Caco-2 (cell line): ENCODE data around the gene LBHD2. TPM values are rescaled to one million over a fixed set of nuclear protein-coding genes. Genes with fewer than 3 reads are reported as not detected.
"Not testable (repeated sequence)": the region's sequence is repeated elsewhere in the genome, so short reads cannot be mapped to it uniquely, and the experiment has no call there.

Experiments used
- BruUV-seq: library from RNA; stranded (reverse); fragments of 400-500 nt; replicated peaks from 2 replicates; lab custom pipeline; 2021; lab: Mats Ljungman, UMichigan
- CTCF ChIA-PET: fragments of 300-600 bp; sonication (Branson Sonifier 250); formaldehyde crosslinking; loops from one replicate; lab custom pipeline; 2022; ENCODE audit warnings: antibody characterized with exemption; lab: Charles Lee
- POLR2A ChIA-PET: fragments of 300-600 bp; sonication (Branson Sonifier 250); formaldehyde crosslinking; loops from one replicate; lab custom pipeline; 2022; ENCODE audit warnings: antibody characterized with exemption; lab: Charles Lee
- DNase-seq, 2 experiments: peaks; one replicate each; pipeline versions ENCODE4 v3.0.0 to v3.0.0-alpha.2; 2020 to 2022
- H3K27me3 ChIP-seq: replicated peaks from 2 replicates; pipeline ENCODE4 v1.6.0; 2011; ENCODE audit warnings: low read length; ENCODE audit not compliant: control insufficient read depth, insufficient read depth
- H3K36me3 ChIP-seq: 2 replicates; pipeline ENCODE4 v1.5.1; 2011; ENCODE audit warnings: low read length; ENCODE audit not compliant: control insufficient read depth, insufficient read depth
- H3K4me1 ChIP-seq: fragments of 250-450 bp; sonication (Bioruptor Pico); 2 replicates; pipeline ENCODE4 v1.5.1; 2020; ENCODE audit warnings: mild to moderate bottlenecking
- H3K4me3 ChIP-seq: 2 replicates; pipeline ENCODE4 v1.5.1; 2011; ENCODE audit warnings: low read depth, mild to moderate bottlenecking, control low read depth, low read length
- H3K9me3 ChIP-seq: fragments of 250-450 bp; sonication (Bioruptor Pico); 2 replicates; pipeline ENCODE4 v1.5.1; 2020; ENCODE audit warnings: mild to moderate bottlenecking, moderate library complexity
- H3K27ac Mint-ChIP-seq: one replicate; pipeline ENCODE4 v1.8.0; 2022; ENCODE audit warnings: mixed read lengths; ENCODE audit not compliant: unreplicated experiment
- H3K27me3 Mint-ChIP-seq: one replicate; pipeline ENCODE4 v1.8.0; 2022; ENCODE audit warnings: mixed read lengths; ENCODE audit not compliant: insufficient read depth, unreplicated experiment
- H3K36me3 Mint-ChIP-seq: one replicate; pipeline ENCODE4 v1.8.0; 2022; ENCODE audit warnings: mild to moderate bottlenecking, mixed read lengths; ENCODE audit not compliant: insufficient read depth, unreplicated experiment
- H3K4me1 Mint-ChIP-seq: one replicate; pipeline ENCODE4 v1.8.0; 2022; ENCODE audit warnings: low read depth, mixed read lengths; ENCODE audit not compliant: unreplicated experiment
- H3K4me3 Mint-ChIP-seq: one replicate; pipeline ENCODE4 v1.8.0; 2022; ENCODE audit warnings: mild to moderate bottlenecking, moderate library complexity, mixed read lengths; ENCODE audit not compliant: unreplicated experiment
- H3K9me3 Mint-ChIP-seq: one replicate; pipeline ENCODE4 v1.8.0; 2022; ENCODE audit warnings: mixed read lengths; ENCODE audit not compliant: unreplicated experiment
- CTCF ChIP-seq, 2 experiments: fragments of 200-600 bp in 1 of 2; IDR thresholded peaks; 1 replicate in 1 of 2; 2 replicates in 1 of 2; pipeline versions ENCODE4 v1.5.1 to v1.8.0; 2011 to 2022; ENCODE audit warnings: antibody characterized with exemption in 1 of 2, control low read depth in 1 of 2, inconsistent platforms in 1 of 2, low read depth in 1 of 2, low read length in 1 of 2, mild to moderate bottlenecking in 1 of 2, moderate library complexity in 1 of 2; ENCODE audit not compliant: insufficient read depth in 1 of 2, severe bottlenecking in 1 of 2, unreplicated experiment in 1 of 2
- intact Hi-C: fragments of 100-400 bp; cut with micrococcal nuclease; formaldehyde crosslinking; loops from one replicate; pipeline ENCODE4 v1.10.0; 2022; ENCODE audit not compliant: unreplicated experiment
- total RNA-seq: library from RNA; stranded (reverse); gene quantifications from 2 replicates; pipeline ENCODE4 v1.2.3, GENCODE V29; 2022

LBHD2 gene
- total RNA-seq, 1 experiment from 2014 or later: not detected

GRCh38 chr14:103113303-103113702 is 29.3 kb downstream of the LBHD2 start:
- CTCF ChIA-PET: no interaction called here
- H3K4me3 ChIP-seq: no peak overlapping the region
- no peak overlapping the region for H3K4me3 Mint-ChIP-seq
- intact Hi-C loops: no loop called here
- H3K36me3 Mint-ChIP-seq: peaks cover 11% of the 10 kb centered on the region
- H3K27me3 ChIP-seq: no peaks in the 10 kb centered on the region
- H3K36me3 ChIP-seq: no peaks in the 10 kb centered on the region
- H3K4me1 Mint-ChIP-seq: peaks cover 9% of the 10 kb centered on the region
- H3K9me3 ChIP-seq: peaks cover 5% of the 10 kb centered on the region; the same call in 1 of the 2 replicates
- POLR2A ChIA-PET: no interaction called here
- no peaks in the 10 kb centered on the region for H3K27me3 Mint-ChIP-seq
- no peak for DNase-seq
- no TSS peak for BruUV-seq
- peaks cover 39% of the 10 kb centered on the region for H3K4me1 ChIP-seq
- H3K27ac Mint-ChIP-seq: no peak overlapping the region
- H3K9me3 Mint-ChIP-seq: no peaks in the 10 kb centered on the region
- TF ChIP-seq CTCF (IDR thresholded peaks at IDR 0.05; ENCODE audit: insufficient read depth in 1 of 2, low read depth in 1 of 2, low read length in 1 of 2, severe bottlenecking in 1 of 2, unreplicated experiment in 1 of 2): no peak

- ChIA-PET CTCF (no interaction called here), POLR2A (no interaction called here)
- H3K4me1 Mint-ChIP-seq: peaks cover 9% of the 10 kb centered on the region
- TF ChIP-seq CTCF (IDR thresholded peaks at IDR 0.05; ENCODE audit: insufficient read depth in 1 of 2, low read depth in 1 of 2, low read length in 1 of 2, severe bottlenecking in 1 of 2, unreplicated experiment in 1 of 2): no peak
- no TSS peak for BruUV-seq
- intact Hi-C loops: no loop called here
- H3K27ac Mint-ChIP-seq: no peak overlapping the region
- Histone ChIP-seq H3K36me3 (no peaks in the 10 kb centered on the region), H3K27me3 (no peaks in the 10 kb centered on the region), H3K9me3 (peaks cover 5% of the 10 kb centered on the region; the same call in 1 of the 2 replicates), H3K4me3 (no peak overlapping the region), H3K4me1 (peaks cover 39% of the 10 kb centered on the region)
- H3K4me3 Mint-ChIP-seq: no peak overlapping the region
- H3K9me3 Mint-ChIP-seq: no peaks in the 10 kb centered on the region
- no peaks in the 10 kb centered on the region for H3K27me3 Mint-ChIP-seq
- no peak for DNase-seq
- peaks cover 11% of the 10 kb centered on the region for H3K36me3 Mint-ChIP-seq
These were observed 29.8 kb downstream of the LBHD2 start for GRCh38 chr14:103113774-103114173.

- H3K4me3 ChIP-seq, H3K9me3 ChIP-seq, H3K4me3 Mint-ChIP-seq, H3K9me3 Mint-ChIP-seq, H3K27me3 Mint-ChIP-seq, H3K27ac Mint-ChIP-seq, BruUV-seq, H3K27me3 ChIP-seq, DNase-seq, H3K36me3 ChIP-seq, H3K4me1 Mint-ChIP-seq, intact Hi-C loops: not testable (repeated sequence)
- ChIA-PET CTCF (interaction anchor here (1.2 kb wide), 1 partner anchor 10 kb away, joined by 7 read pairs; no protein-coding TSS in a partner anchor), POLR2A (interaction anchor here (0.6 kb wide), 1 partner anchor 10 kb away, joined by 5 read pairs; no protein-coding TSS in a partner anchor)
- H3K4me1 ChIP-seq: peaks cover 33% of the 10 kb centered on the region
- H3K36me3 Mint-ChIP-seq: peaks cover 11% of the 10 kb centered on the region
These were observed 31.2 kb downstream of the LBHD2 start for GRCh38 chr14:103115086-103115679.
